ENCODE results near the gene CASP6.

CASP6 gene

DNA sequence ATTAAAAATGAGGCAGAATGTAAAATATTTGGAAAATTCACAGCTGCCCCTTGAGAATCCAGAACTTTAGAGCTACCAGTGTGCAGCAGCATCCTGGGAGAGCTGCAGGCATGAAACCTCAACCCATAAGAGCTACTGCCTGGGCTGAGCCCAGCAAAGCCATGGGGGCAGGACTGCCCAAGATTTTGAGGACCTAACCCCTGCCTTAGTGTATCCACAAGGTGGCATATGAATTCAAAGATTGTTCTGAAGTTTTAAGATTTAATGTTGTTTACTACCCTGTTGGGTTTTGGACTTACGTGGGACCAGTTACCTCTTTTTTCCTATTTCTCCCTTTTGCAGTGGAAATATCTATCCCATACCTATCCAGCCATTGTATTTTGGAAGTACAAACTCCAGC, 26.4 kb downstream of the CASP6 start:
- no peaks in the 10 kb centered on the region for H3K36me3 ChIP-seq (ENCODE audit: insufficient read depth, insufficient read length, low read length)
- no peak for DNase-seq (ENCODE audit: low read depth, low spot score)
- no peak overlapping the region for H3K9ac ChIP-seq (ENCODE audit: insufficient read length, low read depth)
- H3K4me1 ChIP-seq (ENCODE audit: insufficient read depth, insufficient read length) = no peaks in the 10 kb centered on the region
- peaks cover 16% of the 10 kb centered on the region; the same call in 1 of the 2 replicates for H3K9me3 ChIP-seq (ENCODE audit: insufficient read depth, low read length)
- TF ChIP-seq YY1 (IDR thresholded peaks at IDR 0.05; ENCODE audit: insufficient read depth, insufficient read length) (no peak), ZNF274 (IDR thresholded peaks at IDR 0.05; ENCODE audit: low read depth, low read length) (no peak), SUZ12 (IDR thresholded peaks at IDR 0.05; ENCODE audit: extremely low read depth, insufficient read depth, insufficient read length) (no peak)
- H3K4me3 ChIP-seq (ENCODE audit: insufficient read length, low read depth) = no peak overlapping the region
- H3K27me3 ChIP-seq (ENCODE audit: insufficient read depth, insufficient read length) = no peaks in the 10 kb centered on the region

DNA sequence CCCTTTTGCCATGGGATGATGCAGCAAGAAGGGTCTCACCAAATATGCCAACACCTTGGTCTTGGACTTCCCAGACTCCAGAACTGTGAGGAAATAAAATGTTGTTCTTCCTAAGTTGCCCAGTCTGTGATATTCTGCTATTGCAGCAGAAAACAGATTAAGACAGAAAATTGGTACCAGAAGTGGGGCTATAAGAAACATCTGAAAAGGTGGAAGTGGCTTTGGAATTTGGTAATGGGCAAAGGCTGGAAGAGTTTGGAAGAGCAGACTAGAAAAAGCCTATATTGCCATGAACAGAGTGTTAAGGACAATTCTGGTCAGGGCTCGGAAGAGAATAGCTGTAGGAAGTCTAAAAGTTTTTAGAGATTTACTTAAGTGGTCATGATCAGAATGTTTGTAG, 27.4 kb downstream of the CASP6 start:
- H3K4me3 ChIP-seq (ENCODE audit: insufficient read length, low read depth) = no peak overlapping the region
- no peak for TF ChIP-seq SUZ12 (IDR thresholded peaks at IDR 0.05; ENCODE audit: extremely low read depth, insufficient read depth, insufficient read length)
- TF ChIP-seq YY1 (IDR thresholded peaks at IDR 0.05; ENCODE audit: insufficient read depth, insufficient read length) = no peak
- TF ChIP-seq ZNF274 (IDR thresholded peaks at IDR 0.05; ENCODE audit: low read depth, low read length) = no peak
- H3K9me3 ChIP-seq (ENCODE audit: insufficient read depth, low read length) = peaks cover 16% of the 10 kb centered on the region; the same call in 1 of the 2 replicates
- H3K4me1 ChIP-seq (ENCODE audit: insufficient read depth, insufficient read length) = no peaks in the 10 kb centered on the region
- H3K9ac ChIP-seq (ENCODE audit: insufficient read length, low read depth) = no peak overlapping the region
- DNase-seq (ENCODE audit: low read depth, low spot score) = no peak
- H3K36me3 ChIP-seq (ENCODE audit: insufficient read depth, insufficient read length, low read length) = no peaks in the 10 kb centered on the region
- H3K27me3 ChIP-seq (ENCODE audit: insufficient read depth, insufficient read length) = no peaks in the 10 kb centered on the region

DNA sequence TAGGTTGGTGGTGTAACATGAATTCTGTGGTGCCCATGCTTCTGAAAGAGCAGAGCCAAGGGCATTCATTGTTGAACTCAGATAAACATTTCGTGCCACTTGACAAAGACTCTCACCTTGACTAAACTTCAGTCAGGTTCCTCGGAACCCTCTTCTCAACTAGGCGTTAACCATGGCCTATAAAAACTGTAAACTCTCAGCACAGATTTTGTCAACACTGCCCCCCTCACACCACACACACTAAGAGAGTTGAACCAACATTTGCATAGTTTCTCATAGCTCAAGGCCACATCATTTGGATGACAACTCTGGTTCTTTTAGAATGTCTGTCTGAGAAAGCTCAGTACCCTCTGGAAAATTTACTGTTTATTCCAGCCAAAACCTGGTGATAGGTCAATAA, 28.1 kb downstream of the CASP6 start:
- H3K4me3 ChIP-seq (ENCODE audit: insufficient read length, low read depth) = no peak overlapping the region
- H3K36me3 ChIP-seq (ENCODE audit: insufficient read depth, insufficient read length, low read length) = no peaks in the 10 kb centered on the region

DNA sequence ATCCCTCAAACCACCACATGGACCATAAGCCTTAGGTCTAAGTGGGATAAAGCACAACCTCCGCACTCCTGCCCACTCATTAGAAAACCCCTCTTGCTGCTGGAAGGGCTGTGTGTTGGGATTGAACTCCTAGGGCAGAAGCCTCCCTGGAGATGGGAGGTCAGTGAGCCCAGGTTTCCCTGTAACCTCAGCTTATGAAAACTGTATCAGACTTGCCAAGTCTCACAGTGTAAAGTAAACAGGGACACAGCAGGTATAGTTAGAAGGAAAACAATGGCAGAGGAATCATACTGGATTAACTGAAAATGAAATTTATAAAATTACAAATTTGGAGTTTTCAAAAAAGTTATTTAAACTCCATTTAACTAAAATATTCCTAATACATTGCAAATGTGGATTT, 29.9 kb downstream of the CASP6 start:
- no peak for TF ChIP-seq YY1 (IDR thresholded peaks at IDR 0.05; ENCODE audit: insufficient read depth, insufficient read length)
- no peak for TF ChIP-seq ZNF274 (IDR thresholded peaks at IDR 0.05; ENCODE audit: low read depth, low read length)
- no peak for TF ChIP-seq SUZ12 (IDR thresholded peaks at IDR 0.05; ENCODE audit: extremely low read depth, insufficient read depth, insufficient read length)
- H3K36me3 ChIP-seq (ENCODE audit: insufficient read depth, insufficient read length, low read length) = no peaks in the 10 kb centered on the region
- no peak for DNase-seq (ENCODE audit: low read depth, low spot score)
- peaks cover 10% of the 10 kb centered on the region; the same call in 1 of the 2 replicates for H3K9me3 ChIP-seq (ENCODE audit: insufficient read depth, low read length)
- H3K27me3 ChIP-seq (ENCODE audit: insufficient read depth, insufficient read length) = no peaks in the 10 kb centered on the region
- H3K4me3 ChIP-seq (ENCODE audit: insufficient read length, low read depth) = no peak overlapping the region
- H3K4me1 ChIP-seq (ENCODE audit: insufficient read depth, insufficient read length) = no peaks in the 10 kb centered on the region
- H3K9ac ChIP-seq (ENCODE audit: insufficient read length, low read depth) = no peak overlapping the region

More for the DNA sequence above, 28.1 kb downstream of the CASP6 start:
- Histone ChIP-seq H3K9ac (ENCODE audit: insufficient read length, low read depth) (no peak overlapping the region), H3K4me1 (ENCODE audit: insufficient read depth, insufficient read length) (no peaks in the 10 kb centered on the region), H3K9me3 (ENCODE audit: insufficient read depth, low read length) (peaks cover 16% of the 10 kb centered on the region; the same call in 1 of the 2 replicates), H3K27me3 (ENCODE audit: insufficient read depth, insufficient read length) (no peaks in the 10 kb centered on the region)
- TF ChIP-seq YY1 (IDR thresholded peaks at IDR 0.05; ENCODE audit: insufficient read depth, insufficient read length) = no peak
- TF ChIP-seq ZNF274 (IDR thresholded peaks at IDR 0.05; ENCODE audit: low read depth, low read length) = no peak
- TF ChIP-seq SUZ12 (IDR thresholded peaks at IDR 0.05; ENCODE audit: extremely low read depth, insufficient read depth, insufficient read length) = no peak
- DNase-seq (ENCODE audit: low read depth, low spot score) = no peak

DNA sequence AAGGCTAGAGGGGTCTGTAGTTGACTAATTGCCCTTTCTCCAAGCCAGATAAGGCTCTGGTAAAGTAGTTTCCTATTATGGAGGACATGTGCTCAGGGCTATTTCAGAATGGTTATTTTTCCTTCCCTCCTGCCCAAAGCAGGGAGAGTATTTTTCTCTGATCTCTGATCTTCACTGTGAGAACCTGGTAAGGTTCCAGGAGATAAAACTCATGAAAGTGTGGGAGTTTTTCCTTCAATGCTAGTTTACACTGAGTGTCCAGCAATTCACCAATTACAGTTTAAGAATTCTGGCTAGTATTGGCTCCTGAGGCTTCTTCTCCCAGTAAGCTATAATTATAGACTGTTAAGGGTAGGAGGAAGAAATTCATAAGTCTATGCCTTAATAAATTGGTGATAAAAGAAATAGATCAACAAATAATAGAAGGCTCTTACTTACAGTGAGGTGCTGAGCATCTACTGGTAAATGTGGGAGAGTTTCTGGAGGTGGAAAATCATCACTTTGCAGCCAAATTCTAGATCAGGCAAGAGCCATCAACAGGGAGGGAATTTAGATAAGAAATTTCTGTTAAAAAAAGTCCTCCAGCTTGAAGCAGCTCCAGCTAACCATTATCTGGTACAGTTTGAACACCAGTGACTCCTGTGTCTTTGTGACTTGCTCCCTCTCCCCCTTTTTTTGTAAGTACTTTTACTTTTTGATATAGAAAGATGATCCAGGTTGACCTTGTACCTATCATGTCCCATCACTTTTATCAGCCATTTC, 30.9 kb downstream of the CASP6 start:
- peaks cover 7% of the 10 kb centered on the region; the same call in 1 of the 2 replicates for H3K9me3 ChIP-seq (ENCODE audit: insufficient read depth, low read length)
- DNase-seq (ENCODE audit: low read depth, low spot score) = no peak
- no peak overlapping the region for H3K9ac ChIP-seq (ENCODE audit: insufficient read length, low read depth)
- H3K4me1 ChIP-seq (ENCODE audit: insufficient read depth, insufficient read length) = no peaks in the 10 kb centered on the region
- no peaks in the 10 kb centered on the region for H3K36me3 ChIP-seq (ENCODE audit: insufficient read depth, insufficient read length, low read length)
- no peak overlapping the region for H3K4me3 ChIP-seq (ENCODE audit: insufficient read length, low read depth)
- no peak for TF ChIP-seq YY1 (IDR thresholded peaks at IDR 0.05; ENCODE audit: insufficient read depth, insufficient read length)
- no peak for TF ChIP-seq ZNF274 (IDR thresholded peaks at IDR 0.05; ENCODE audit: low read depth, low read length)
- TF ChIP-seq SUZ12 (IDR thresholded peaks at IDR 0.05; ENCODE audit: extremely low read depth, insufficient read depth, insufficient read length) = no peak
- H3K27me3 ChIP-seq (ENCODE audit: insufficient read depth, insufficient read length) = no peaks in the 10 kb centered on the region

DNA sequence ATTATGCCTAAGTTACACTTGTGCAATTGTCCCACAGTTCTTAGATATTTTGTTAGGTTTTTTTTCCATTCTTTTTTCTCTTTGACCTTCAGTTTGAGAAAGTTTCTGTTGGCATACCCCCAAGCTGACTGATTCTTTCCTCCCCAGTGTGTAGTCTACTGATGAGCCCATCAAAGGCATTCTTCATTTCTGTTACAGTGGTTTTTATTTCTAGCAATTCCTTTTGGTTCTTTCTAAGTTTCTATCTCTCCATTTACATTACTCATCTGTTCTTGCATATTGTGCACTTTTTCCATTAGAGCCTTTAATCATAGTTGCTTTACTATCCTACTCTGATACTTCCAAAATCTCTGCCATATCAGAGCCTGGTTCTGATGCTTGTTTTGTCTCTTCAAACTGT, 31.9 kb downstream of the CASP6 start:
- TF ChIP-seq YY1 (IDR thresholded peaks at IDR 0.05; ENCODE audit: insufficient read depth, insufficient read length) (no peak), SUZ12 (IDR thresholded peaks at IDR 0.05; ENCODE audit: extremely low read depth, insufficient read depth, insufficient read length) (no peak), ZNF274 (IDR thresholded peaks at IDR 0.05; ENCODE audit: low read depth, low read length) (no peak)
- no peaks in the 10 kb centered on the region for H3K27me3 ChIP-seq (ENCODE audit: insufficient read depth, insufficient read length)
- no peak overlapping the region for H3K4me3 ChIP-seq (ENCODE audit: insufficient read length, low read depth)
- no peaks in the 10 kb centered on the region for H3K9me3 ChIP-seq (ENCODE audit: insufficient read depth, low read length)
- DNase-seq (ENCODE audit: low read depth, low spot score) = no peak
- H3K4me1 ChIP-seq (ENCODE audit: insufficient read depth, insufficient read length) = no peaks in the 10 kb centered on the region
- no peak overlapping the region for H3K9ac ChIP-seq (ENCODE audit: insufficient read length, low read depth)
- no peaks in the 10 kb centered on the region for H3K36me3 ChIP-seq (ENCODE audit: insufficient read depth, insufficient read length, low read length)

DNA sequence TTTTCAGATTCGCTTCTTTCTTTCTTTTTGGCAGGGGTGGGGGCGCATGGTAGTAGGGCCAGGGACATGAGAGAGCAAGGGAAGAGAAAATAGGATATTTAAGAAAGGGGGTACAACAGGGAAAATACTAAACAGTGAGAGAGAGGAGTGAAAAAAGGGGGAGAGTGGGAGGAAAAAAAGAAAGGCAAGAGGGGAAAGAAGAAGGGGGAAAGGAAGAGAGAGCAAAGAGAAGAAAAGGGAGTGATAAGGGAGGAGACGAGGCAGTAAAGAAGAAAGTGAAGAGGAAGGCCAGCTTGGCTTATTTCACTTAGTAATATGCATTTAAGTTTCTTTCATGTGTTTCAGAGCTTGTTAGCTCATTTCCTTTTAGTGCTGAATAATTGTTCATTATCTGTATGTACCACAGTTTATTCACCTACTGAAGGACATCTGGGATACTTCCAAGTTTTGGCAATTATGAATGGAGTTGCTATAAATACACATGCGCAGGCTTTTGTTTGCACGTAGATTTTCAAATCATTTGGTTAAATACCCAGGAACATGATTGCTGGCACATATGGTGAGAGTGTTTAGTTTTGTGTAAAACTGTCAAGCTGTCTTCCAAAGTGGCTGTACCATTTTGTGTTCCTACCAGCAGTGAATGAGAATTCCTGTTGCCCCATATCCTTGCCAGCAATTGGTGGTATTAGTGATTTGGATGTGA, 37.3 kb downstream of the CASP6 start:
- H3K4me3 ChIP-seq (ENCODE audit: insufficient read length, low read depth) = no peak overlapping the region
- no peak overlapping the region for H3K9ac ChIP-seq (ENCODE audit: insufficient read length, low read depth)
- no peaks in the 10 kb centered on the region for H3K4me1 ChIP-seq (ENCODE audit: insufficient read depth, insufficient read length)
- no peaks in the 10 kb centered on the region for H3K9me3 ChIP-seq (ENCODE audit: insufficient read depth, low read length)
- DNase-seq (ENCODE audit: low read depth, low spot score) = no peak
- TF ChIP-seq ZNF274 (IDR thresholded peaks at IDR 0.05; ENCODE audit: low read depth, low read length) = no peak
- no peaks in the 10 kb centered on the region for H3K27me3 ChIP-seq (ENCODE audit: insufficient read depth, insufficient read length)
- H3K36me3 ChIP-seq (ENCODE audit: insufficient read depth, insufficient read length, low read length) = no peaks in the 10 kb centered on the region
